PFSK-1 (cell line): ENCODE data around the gene TOX2.

Experiments used
- FOXP2 ChIP-seq: optimal IDR thresholded peaks from 2 replicates; pipeline ENCODE3; 2011; ENCODE audit warnings: borderline replicate concordance, control low read depth, inconsistent platforms; ENCODE audit not compliant: insufficient read depth; ENCODE audit errors: extremely low read length, extremely low read depth
- POLR2AphosphoS5 ChIP-seq: IDR thresholded peaks from 2 replicates; pipeline ENCODE4 v1.6.1; 2012; ENCODE audit warnings: low read depth, mild to moderate bottlenecking, control low read depth, low read length, moderate library complexity
- SIN3A ChIP-seq: IDR thresholded peaks from 2 replicates; pipeline ENCODE4 v1.6.1; 2012; ENCODE audit warnings: mild to moderate bottlenecking, low read length, moderate library complexity, borderline replicate concordance; ENCODE audit not compliant: insufficient read depth
- TAF1 ChIP-seq: IDR thresholded peaks from 2 replicates; pipeline ENCODE4 v1.6.1; 2012; ENCODE audit warnings: low read length, control low read depth, borderline replicate concordance; ENCODE audit not compliant: insufficient read depth
- TF ChIP-seq, protein P1 (sequence below), 2 experiments: IDR thresholded peaks; 2 replicates each; pipeline versions ENCODE4 v1.6.1 to v1.8.0; 2011 to 2012; ENCODE audit warnings: low read depth in 2 of 2, low read length in 2 of 2, control low read depth in 1 of 2, inconsistent platforms in 1 of 2, mild to moderate bottlenecking in 1 of 2, moderate library complexity in 1 of 2; ENCODE audit not compliant: insufficient read depth in 1 of 2

The TOX2 gene

DNA sequence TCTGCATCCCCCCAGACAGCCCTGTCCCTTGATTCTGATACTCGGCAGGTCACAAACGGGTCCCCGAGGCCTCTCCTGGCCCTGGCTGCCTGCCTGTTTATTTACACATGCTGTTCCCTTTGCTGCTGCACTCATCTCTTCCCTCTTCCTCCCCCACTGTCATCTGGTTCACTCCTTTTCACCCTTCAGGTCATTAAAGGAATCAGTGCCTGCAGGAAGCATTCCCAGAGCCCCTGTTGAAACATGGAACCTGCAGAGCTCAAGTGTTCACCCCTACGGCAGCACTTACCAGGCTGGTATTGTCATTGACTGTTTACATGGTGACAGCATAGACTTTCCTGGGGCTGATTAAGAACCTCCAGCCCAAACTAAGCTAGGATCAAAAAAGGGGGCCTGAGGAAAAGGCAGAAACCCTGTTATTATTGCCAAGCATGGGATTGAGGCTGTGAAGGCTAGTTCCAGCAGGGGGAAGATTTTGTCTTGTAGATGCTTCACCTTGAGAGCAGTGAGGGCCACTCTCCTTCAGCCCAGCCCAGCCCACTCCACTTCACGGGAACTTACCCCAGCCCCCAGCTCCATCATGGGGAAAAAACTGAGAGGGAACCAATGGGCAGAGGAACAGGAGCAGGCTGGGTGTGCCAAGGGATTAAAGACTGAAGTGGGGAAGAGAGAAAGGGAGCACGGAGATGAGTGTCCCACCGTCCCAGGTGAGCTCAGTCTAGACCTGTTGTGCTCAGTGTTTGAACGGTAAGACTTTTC is 199.1 kb downstream of the TOX2 start:
- TF ChIP-seq, protein P1, sequence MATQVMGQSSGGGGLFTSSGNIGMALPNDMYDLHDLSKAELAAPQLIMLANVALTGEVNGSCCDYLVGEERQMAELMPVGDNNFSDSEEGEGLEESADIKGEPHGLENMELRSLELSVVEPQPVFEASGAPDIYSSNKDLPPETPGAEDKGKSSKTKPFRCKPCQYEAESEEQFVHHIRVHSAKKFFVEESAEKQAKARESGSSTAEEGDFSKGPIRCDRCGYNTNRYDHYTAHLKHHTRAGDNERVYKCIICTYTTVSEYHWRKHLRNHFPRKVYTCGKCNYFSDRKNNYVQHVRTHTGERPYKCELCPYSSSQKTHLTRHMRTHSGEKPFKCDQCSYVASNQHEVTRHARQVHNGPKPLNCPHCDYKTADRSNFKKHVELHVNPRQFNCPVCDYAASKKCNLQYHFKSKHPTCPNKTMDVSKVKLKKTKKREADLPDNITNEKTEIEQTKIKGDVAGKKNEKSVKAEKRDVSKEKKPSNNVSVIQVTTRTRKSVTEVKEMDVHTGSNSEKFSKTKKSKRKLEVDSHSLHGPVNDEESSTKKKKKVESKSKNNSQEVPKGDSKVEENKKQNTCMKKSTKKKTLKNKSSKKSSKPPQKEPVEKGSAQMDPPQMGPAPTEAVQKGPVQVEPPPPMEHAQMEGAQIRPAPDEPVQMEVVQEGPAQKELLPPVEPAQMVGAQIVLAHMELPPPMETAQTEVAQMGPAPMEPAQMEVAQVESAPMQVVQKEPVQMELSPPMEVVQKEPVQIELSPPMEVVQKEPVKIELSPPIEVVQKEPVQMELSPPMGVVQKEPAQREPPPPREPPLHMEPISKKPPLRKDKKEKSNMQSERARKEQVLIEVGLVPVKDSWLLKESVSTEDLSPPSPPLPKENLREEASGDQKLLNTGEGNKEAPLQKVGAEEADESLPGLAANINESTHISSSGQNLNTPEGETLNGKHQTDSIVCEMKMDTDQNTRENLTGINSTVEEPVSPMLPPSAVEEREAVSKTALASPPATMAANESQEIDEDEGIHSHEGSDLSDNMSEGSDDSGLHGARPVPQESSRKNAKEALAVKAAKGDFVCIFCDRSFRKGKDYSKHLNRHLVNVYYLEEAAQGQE (IDR thresholded peaks at IDR 0.05; ENCODE audit: insufficient read depth in 1 of 2, low read depth in 2 of 2, low read length in 2 of 2), result no peak
- TF ChIP-seq POLR2AphosphoS5 (no peak), SIN3A (no peak), FOXP2 (no peak), TAF1 (no peak)

DNA sequence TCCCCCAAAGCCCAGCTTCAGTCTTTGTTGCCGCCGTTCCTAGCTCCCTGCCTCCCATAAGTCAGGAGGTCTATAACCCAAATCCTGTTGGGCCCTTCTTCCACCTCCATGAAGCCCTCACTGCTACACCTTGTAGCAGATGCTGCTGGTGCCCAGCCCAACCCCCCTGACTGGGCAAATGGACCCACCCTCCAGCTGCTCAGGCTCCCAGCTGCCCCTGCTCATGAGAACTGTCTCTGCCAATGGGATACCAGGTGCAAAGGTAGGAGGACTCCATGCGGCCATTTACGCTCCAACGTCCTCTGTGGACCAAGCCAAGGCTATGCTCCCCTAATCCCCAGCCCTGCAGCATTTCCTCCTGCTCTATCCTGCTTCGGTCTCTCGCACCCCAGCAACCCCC is 200.5 kb downstream of the TOX2 start:
- no peak for TF ChIP-seq SIN3A
- no peak for TF ChIP-seq POLR2AphosphoS5
- TF ChIP-seq TAF1, result no peak
- TF ChIP-seq FOXP2, result no peak
- TF ChIP-seq, protein P1 (IDR thresholded peaks at IDR 0.05; ENCODE audit: insufficient read depth in 1 of 2, low read depth in 2 of 2, low read length in 2 of 2), result no peak

DNA sequence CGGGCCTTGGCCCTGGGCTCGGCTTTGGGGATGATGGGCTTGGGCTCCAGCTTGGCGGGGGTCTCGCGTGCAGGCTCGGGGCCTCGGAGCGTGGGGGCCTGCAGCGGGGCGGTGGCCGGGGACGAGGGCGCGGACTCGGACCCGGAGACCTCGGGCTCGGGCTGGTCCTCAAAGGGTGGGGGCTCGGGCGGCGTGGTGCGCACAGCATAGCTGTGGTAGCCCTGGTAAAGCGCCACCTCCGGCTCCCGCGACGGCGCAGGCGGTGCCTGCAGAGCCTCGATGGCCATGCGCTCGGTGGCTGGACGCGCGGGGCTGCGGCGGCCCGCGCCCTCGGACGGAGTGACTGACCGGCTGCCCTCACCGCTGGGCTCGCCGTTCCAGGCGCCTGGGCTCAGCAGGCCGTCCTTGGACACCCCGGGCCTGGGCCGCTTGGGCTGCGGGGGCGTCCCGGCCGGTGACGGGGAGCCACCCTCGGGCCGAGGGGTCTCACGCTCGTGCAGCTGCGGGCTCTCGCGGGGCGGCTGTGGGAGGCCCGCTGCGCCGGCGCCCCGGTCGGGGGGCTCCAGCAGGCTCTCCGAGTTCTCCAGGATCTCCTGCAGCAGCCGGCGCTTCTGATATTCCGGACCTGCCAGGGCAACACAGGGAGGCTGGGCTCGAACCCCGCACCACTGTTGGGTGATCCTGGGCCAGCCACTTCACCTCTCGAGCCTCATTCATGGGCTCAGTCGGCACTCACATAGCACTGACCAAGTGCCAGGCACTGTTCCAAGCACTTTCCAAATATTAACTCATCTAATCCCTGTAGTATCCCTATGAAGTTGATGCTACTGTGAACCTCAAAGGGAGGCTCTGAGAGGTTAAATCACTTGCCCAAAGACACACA is 201.4 kb downstream of the TOX2 start:
- TF ChIP-seq, protein P1 (IDR thresholded peaks at IDR 0.05; ENCODE audit: insufficient read depth in 1 of 2, low read depth in 2 of 2, low read length in 2 of 2), result no peak
- TF ChIP-seq POLR2AphosphoS5 (no peak), TAF1 (no peak), SIN3A (no peak), FOXP2 (no peak)

DNA sequence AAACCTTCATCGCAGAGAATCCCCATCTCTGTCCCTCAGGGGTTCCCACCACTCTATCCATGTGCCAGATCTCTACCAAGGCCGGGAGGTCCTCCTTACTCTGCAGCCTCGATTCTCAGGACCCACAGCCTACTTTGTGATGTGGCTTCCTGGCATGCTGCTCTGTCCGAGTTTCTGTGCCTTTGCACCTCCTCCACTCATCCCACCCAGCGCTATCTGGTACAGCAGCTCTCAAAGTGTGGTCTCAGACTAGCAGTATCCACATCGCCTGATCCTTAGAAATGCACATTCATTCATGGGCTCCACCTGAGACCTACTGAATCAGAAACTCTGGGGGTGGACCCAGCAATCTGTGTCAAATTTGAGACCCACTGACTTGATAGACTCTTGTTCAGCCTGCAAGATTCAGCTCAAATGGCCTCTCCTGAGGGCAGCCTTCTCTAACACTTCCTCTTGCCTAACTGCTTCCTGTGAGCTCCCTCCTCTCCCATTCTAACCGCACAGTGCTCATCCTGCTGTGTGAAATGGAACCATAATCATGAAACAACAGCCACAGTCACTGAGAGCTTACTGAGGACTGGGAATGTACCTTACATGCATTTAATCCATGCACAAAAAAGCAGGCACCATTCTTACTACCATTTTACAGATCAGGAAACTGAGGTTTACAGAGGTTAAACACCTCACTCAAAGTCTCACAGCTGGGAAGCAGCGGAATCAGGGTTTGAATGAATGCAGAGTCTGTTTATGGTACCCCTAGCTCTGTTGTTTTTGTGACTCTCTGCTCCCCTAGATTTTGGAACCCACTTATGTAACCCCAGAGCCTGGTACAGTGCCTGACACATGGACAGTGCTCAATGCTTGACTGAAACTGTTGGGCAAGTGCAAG is 202.9 kb downstream of the TOX2 start:
- TF ChIP-seq POLR2AphosphoS5 (no peak), SIN3A (no peak), TAF1 (no peak), FOXP2 (no peak)
- TF ChIP-seq, protein P1 (IDR thresholded peaks at IDR 0.05; ENCODE audit: insufficient read depth in 1 of 2, low read depth in 2 of 2, low read length in 2 of 2), result no peak
